Measurements from ENCODE around the gene CTNNA2. TPM values are rescaled to one million over a fixed set of nuclear protein-coding genes. Genes with fewer than 3 reads are reported as not detected.

Gene CTNNA2
- total RNA-seq, 2 donors from 2014 or later: 0.17 to 0.88 TPM

- TF ChIP-seq CTCF (IDR thresholded peaks at IDR 0.05): no peak
- no peak for DNase-seq
- H3K27me3 ChIP-seq: no peaks in the 10 kb centered on the region
- no peaks in the 10 kb centered on the region for H3K9me3 ChIP-seq
- no peaks in the 10 kb centered on the region for H3K4me1 ChIP-seq
- intact Hi-C loops (cut with DNase I): no loop called here
- no peaks in the 10 kb centered on the region for H3K36me3 ChIP-seq
- H3K4me3 ChIP-seq: no peak overlapping the region
- H3K9ac ChIP-seq (ENCODE audit: low read depth in 2 of 2, low read length in 2 of 2): no peak overlapping the region
- no peak overlapping the region for H3K27ac ChIP-seq
Measured at GRCh38 chr2:80519699-80520291, 1006.9 kb downstream of the CTNNA2 start.

- Histone ChIP-seq H3K9me3 (no peaks in the 10 kb centered on the region), H3K4me3 (no peak overlapping the region), H3K27ac (no peak overlapping the region), H3K36me3 (no peaks in the 10 kb centered on the region), H3K9ac (ENCODE audit: low read depth in 2 of 2, low read length in 2 of 2) (no peak overlapping the region), H3K4me1 (no peaks in the 10 kb centered on the region), H3K27me3 (no peaks in the 10 kb centered on the region)
- TF ChIP-seq CTCF (IDR thresholded peaks at IDR 0.05): no peak
- intact Hi-C loops (cut with DNase I): no loop called here
- DNase-seq: no peak
Measured at GRCh38 chr2:80525152-80525551, 1012.3 kb downstream of the CTNNA2 start.

- intact Hi-C loops (cut with DNase I): no loop called here
- no peak overlapping the region for H3K9ac ChIP-seq (ENCODE audit: low read depth in 2 of 2, low read length in 2 of 2)
- DNase-seq: no peak
- no peaks in the 10 kb centered on the region for H3K27me3 ChIP-seq
- TF ChIP-seq CTCF (IDR thresholded peaks at IDR 0.05): no peak
- H3K4me1 ChIP-seq: no peaks in the 10 kb centered on the region
- no peak overlapping the region for H3K27ac ChIP-seq
- no peaks in the 10 kb centered on the region for H3K36me3 ChIP-seq
- no peaks in the 10 kb centered on the region for H3K9me3 ChIP-seq
- no peak overlapping the region for H3K4me3 ChIP-seq
Measured at GRCh38 chr2:80527119-80527518, 1014.3 kb downstream of the CTNNA2 start.

- Histone ChIP-seq H3K4me3 (no peak overlapping the region), H3K36me3 (no peaks in the 10 kb centered on the region), H3K27ac (no peak overlapping the region), H3K27me3 (no peaks in the 10 kb centered on the region), H3K4me1 (no peaks in the 10 kb centered on the region), H3K9ac (ENCODE audit: low read depth in 2 of 2, low read length in 2 of 2) (no peak overlapping the region), H3K9me3 (no peaks in the 10 kb centered on the region)
- intact Hi-C loops (cut with DNase I): no loop called here
- TF ChIP-seq CTCF (IDR thresholded peaks at IDR 0.05): no peak
- DNase-seq: no peak
Measured at GRCh38 chr2:80529466-80530165, 1016.8 kb downstream of the CTNNA2 start.

- H3K9ac ChIP-seq (ENCODE audit: low read depth in 2 of 2, low read length in 2 of 2): no peak overlapping the region
- H3K4me1 ChIP-seq: no peaks in the 10 kb centered on the region
- TF ChIP-seq CTCF (IDR thresholded peaks at IDR 0.05): no peak
- no peaks in the 10 kb centered on the region for H3K27me3 ChIP-seq
- H3K36me3 ChIP-seq: no peaks in the 10 kb centered on the region
- no peak overlapping the region for H3K4me3 ChIP-seq
- no peaks in the 10 kb centered on the region for H3K9me3 ChIP-seq
- no peak for DNase-seq
- H3K27ac ChIP-seq: no peak overlapping the region
- intact Hi-C loops (cut with DNase I): no loop called here
Measured at GRCh38 chr2:80530442-80531064, 1017.7 kb downstream of the CTNNA2 start.

All from colonic mucosa (tissue), 4 donors.